K562 (cell line): ENCODE data around the gene PFKP. TPM values are rescaled to one million over a fixed set of nuclear protein-coding genes. Genes with fewer than 3 reads are reported as not detected.

Experiments
- ATF4 ChIP-seq: fragments of 450-650 bp; formaldehyde crosslinking; IDR thresholded peaks from 2 replicates; pipeline ENCODE4 v1.4.0; 2022; ENCODE audit warnings: mild to moderate bottlenecking, moderate library complexity
- DDX20 ChIP-seq: fragments of 450-650 bp; IDR thresholded peaks from 2 replicates; pipeline ENCODE4 v1.6.1; 2016; ENCODE audit warnings: missing genetic modification characterization, low read depth, mild to moderate bottlenecking, missing compliant biosample characterization, moderate library complexity
- HDAC1 ChIP-seq, 2 experiments: fragments of 450-650 bp; IDR thresholded peaks; 2 replicates each; pipeline ENCODE4 v1.6.1; 2016 to 2017; ENCODE audit warnings: inconsistent platforms in 1 of 2, mild to moderate bottlenecking in 1 of 2, moderate library complexity in 1 of 2
- LARP7 ChIP-seq: fragments of 450-650 bp; IDR thresholded peaks from 2 replicates; pipeline ENCODE4 v1.6.1; 2016
- MLLT1 ChIP-seq, 2 experiments: fragments of 450-650 bp; IDR thresholded peaks; 2 replicates each; pipeline ENCODE4 v1.6.1; 2016
- SMARCA5 ChIP-seq: fragments of 450-650 bp; IDR thresholded peaks from 2 replicates; pipeline ENCODE4 v1.6.1; 2016
- TAF9B ChIP-seq: fragments of 450-650 bp; IDR thresholded peaks from 2 replicates; pipeline ENCODE4 v1.6.1; 2018; ENCODE audit warnings: mild to moderate bottlenecking; ENCODE audit not compliant: partially characterized antibody
- ZMIZ1 ChIP-seq, 2 experiments: fragments of 150-350 bp in 1 of 2; IDR thresholded peaks; 2 replicates each; pipeline ENCODE4 v1.6.1; 2012 to 2016; ENCODE audit warnings: low read depth in 2 of 2, low read length in 2 of 2, mild to moderate bottlenecking in 1 of 2, moderate library complexity in 1 of 2
- ZNF174 ChIP-seq: fragments of 250-450 bp; sonication (Bioruptor Pico); IDR thresholded peaks from 2 replicates; pipeline ENCODE4 v1.4.0; 2020; ENCODE audit warnings: mild to moderate bottlenecking
- polyA plus RNA-seq, 8 experiments: library from polyadenylated mRNA; depleted of rRNA in 4 of 8; stranded (reverse) in 5 of 8; unstranded in 3 of 8; fragments of >200 nt; fragmentation: Nextera tagmentation in 2 of 8; fragmentation: Illumina TruSeq in 1 of 8; extraction: Ambion mirVana in 2 of 8; extraction: Trizol in 1 of 8; gene quantifications; 2 replicates each; pipeline versions ENCODE4 v1.2.1 to v1.2.3, GENCODE V29; 2011 to 2014; ENCODE audit warnings: inconsistent platforms in 1 of 8, missing spikeins in 1 of 8
- total RNA-seq, 7 experiments: library from RNA; depleted of rRNA in 6 of 7; stranded (reverse); fragments of >200 nt in 6 of 7; fragmentation: Illumina TruSeq in 2 of 7; extraction: Trizol in 2 of 7; gene quantifications; 2 replicates each; pipeline versions ENCODE4 v1.2.1 to v1.2.3, GENCODE V29; 2011 to 2021; ENCODE audit warnings: low replicate concordance in 1 of 7

The PFKP gene
- total and polyA plus RNA-seq, 9 of the 15 experiments (the other 6 are each of a cell fraction or from before 2014, with no cell fraction given), result 23.5 to 116 (median 62.1) TPM

GRCh38 chr10:3099291-3100092, 32.1 kb downstream of the PFKP start (continued):
- TF ChIP-seq ZMIZ1 (IDR thresholded peaks at IDR 0.05; ENCODE audit: low read depth in 2 of 2, low read length in 2 of 2) (no peak), ATF4 (CRISPR knock-in tag) (no peak), HDAC1 (IDR thresholded peaks at IDR 0.05) (0 out of 4 replicates have a peak, but pooled peaks of 1 of the 2 experiments have one; percentile 20), ZNF174 (no peak), DDX20 (tag) (no peak), TAF9B (no peak), MLLT1 (IDR thresholded peaks at IDR 0.05) (peak in 1 of 2 experiments; percentile 37; a peak in 1 of 4 replicates), SMARCA5 (no peak), LARP7 (0 out of 2 replicates have a peak, but pooled peaks have one; percentile 40)
- TF ChIP-seq, all 486 proteins: peak for 10
